Measurements from ENCODE around the gene ALAD.
"Not testable (repeated sequence)": the region's sequence is repeated elsewhere in the genome, so short reads cannot be mapped to it uniquely, and the experiment has no call there.

Gene ALAD

DNA sequence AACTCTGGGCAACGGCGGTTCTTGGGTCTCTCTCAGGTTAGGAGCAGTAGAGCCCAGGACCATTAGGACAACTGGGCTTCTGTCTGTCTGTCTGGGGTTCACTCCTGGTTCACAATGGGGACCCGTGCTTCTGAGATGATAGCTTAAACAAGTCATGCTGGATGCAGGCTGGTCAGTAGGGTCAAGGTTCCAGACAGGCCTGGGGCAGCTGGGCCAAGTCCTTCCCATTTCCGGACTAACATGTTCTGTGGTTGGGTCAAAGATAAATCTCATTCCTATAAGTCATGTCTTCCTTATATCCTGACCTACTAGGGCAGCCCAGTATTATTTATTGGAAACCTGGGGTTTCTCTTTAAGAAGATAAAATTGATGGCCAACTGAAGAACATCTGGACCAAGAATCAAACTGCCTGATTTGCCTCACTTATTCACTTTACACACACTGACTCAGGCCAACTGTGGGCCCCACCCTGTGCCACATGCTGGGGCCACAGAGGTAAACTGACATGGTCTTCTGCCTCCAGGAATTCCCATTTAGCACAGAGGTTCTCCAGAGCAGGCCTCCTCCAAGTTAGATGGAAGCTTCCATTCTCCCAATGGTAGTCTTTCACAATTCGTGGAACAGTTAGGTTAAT is 32.6 kb downstream of the ALAD start:
- no peak for TF ChIP-seq EZH2 (IDR thresholded peaks at IDR 0.05; ENCODE audit: borderline replicate concordance, low read depth, low read length, severe bottlenecking)
- TF ChIP-seq, protein P1, sequence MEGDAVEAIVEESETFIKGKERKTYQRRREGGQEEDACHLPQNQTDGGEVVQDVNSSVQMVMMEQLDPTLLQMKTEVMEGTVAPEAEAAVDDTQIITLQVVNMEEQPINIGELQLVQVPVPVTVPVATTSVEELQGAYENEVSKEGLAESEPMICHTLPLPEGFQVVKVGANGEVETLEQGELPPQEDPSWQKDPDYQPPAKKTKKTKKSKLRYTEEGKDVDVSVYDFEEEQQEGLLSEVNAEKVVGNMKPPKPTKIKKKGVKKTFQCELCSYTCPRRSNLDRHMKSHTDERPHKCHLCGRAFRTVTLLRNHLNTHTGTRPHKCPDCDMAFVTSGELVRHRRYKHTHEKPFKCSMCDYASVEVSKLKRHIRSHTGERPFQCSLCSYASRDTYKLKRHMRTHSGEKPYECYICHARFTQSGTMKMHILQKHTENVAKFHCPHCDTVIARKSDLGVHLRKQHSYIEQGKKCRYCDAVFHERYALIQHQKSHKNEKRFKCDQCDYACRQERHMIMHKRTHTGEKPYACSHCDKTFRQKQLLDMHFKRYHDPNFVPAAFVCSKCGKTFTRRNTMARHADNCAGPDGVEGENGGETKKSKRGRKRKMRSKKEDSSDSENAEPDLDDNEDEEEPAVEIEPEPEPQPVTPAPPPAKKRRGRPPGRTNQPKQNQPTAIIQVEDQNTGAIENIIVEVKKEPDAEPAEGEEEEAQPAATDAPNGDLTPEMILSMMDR (IDR thresholded peaks at IDR 0.05; ENCODE audit: borderline replicate concordance, extremely low read depth, low read length, poor library complexity, severe bottlenecking) = no peak
- H3K4me2 ChIP-seq (ENCODE audit: insufficient read depth, low read length) = no peak overlapping the region

DNA sequence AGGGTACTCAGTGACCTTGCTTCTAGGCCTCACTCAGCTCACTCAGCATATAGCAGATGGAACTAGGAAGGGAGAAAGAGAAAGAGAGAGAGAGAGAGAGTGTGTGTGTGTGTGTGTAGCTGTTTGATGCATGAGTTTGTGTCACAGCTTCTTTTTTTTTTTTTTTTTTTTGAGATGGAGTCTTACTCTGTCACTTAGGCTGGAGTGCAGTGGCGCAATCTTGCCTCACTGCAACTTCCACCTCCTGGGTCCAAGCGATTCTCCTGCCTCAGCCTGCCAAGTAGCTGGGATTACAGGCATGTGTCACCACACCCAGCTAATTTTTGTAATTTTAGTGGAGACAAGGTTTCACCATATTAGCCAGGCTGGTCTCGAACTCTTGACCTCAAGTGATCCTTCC is 35.4 kb downstream of the ALAD start:
- not testable (repeated sequence) for ATAC-seq (ENCODE audit: insufficient read depth, low read depth); H3K4me3 ChIP-seq (ENCODE audit: low read depth in 1 of 2, low read length in 2 of 2); H3K36me3 ChIP-seq (ENCODE audit: insufficient read depth, low read length); H3K27ac ChIP-seq (ENCODE audit: low read length); DNase-seq; H3K4me2 ChIP-seq (ENCODE audit: insufficient read depth, low read length); H3K27me3 ChIP-seq (ENCODE audit: insufficient read depth, low read length, poor library complexity); H3K79me2 ChIP-seq (ENCODE audit: insufficient read depth, low read length); H3K4me1 ChIP-seq (ENCODE audit: insufficient read depth, low read length); H2AFZ ChIP-seq (ENCODE audit: low read depth, low read length); H3K9me3 ChIP-seq (ENCODE audit: insufficient read depth, low read length, severe bottlenecking); H3K9ac ChIP-seq (ENCODE audit: low read depth, low read length); H4K20me1 ChIP-seq (ENCODE audit: insufficient read depth, low read length)

More for the DNA sequence above, 32.6 kb downstream of the ALAD start:
- Histone ChIP-seq H3K4me3 (ENCODE audit: low read depth in 1 of 2, low read length in 2 of 2) (no peak overlapping the region), H3K4me1 (ENCODE audit: insufficient read depth, low read length) (no peaks in the 10 kb centered on the region), H3K27ac (ENCODE audit: low read length) (no peak overlapping the region), H3K27me3 (ENCODE audit: insufficient read depth, low read length, poor library complexity) (no peaks in the 10 kb centered on the region), H3K9ac (ENCODE audit: low read depth, low read length) (no peak overlapping the region), H3K9me3 (ENCODE audit: insufficient read depth, low read length, severe bottlenecking) (no peaks in the 10 kb centered on the region), H3K79me2 (ENCODE audit: insufficient read depth, low read length) (no peaks in the 10 kb centered on the region), H4K20me1 (ENCODE audit: insufficient read depth, low read length) (no peaks in the 10 kb centered on the region), H2AFZ (ENCODE audit: low read depth, low read length) (no peak overlapping the region), H3K36me3 (ENCODE audit: insufficient read depth, low read length) (0 out of 2 replicates have a peak, but pooled peaks cover 2% of the 10 kb centered on the region)
- DNase-seq (no peak), ATAC-seq (ENCODE audit: insufficient read depth, low read depth) (no peak)

DNA sequence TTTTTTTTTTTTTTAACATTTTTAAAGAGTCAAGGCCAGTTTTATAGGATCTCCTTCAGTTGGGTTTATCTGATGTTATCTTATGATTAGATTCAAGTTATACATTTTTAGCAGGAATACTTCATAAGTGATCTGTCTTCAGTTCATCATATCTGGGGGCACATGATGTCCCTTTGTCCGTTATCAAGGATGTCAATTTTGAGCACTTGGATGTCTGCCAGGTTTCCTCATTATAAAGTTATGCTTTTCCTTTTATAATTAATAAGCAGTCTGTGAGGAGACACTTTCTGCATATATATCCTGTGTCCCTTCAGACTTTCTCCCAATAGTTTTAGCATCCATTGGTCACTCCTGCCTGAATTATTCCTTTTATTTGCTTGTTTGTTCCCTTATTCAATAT is 36.1 kb downstream of the ALAD start:
- Histone ChIP-seq H3K27ac (ENCODE audit: low read length) (no peak overlapping the region), H3K79me2 (ENCODE audit: insufficient read depth, low read length) (no peaks in the 10 kb centered on the region), H2AFZ (ENCODE audit: low read depth, low read length) (no peak overlapping the region), H3K36me3 (ENCODE audit: insufficient read depth, low read length) (no peaks in the 10 kb centered on the region), H3K4me2 (ENCODE audit: insufficient read depth, low read length) (no peak overlapping the region), H3K4me1 (ENCODE audit: insufficient read depth, low read length) (no peaks in the 10 kb centered on the region), H3K4me3 (ENCODE audit: low read depth in 1 of 2, low read length in 2 of 2) (no peak overlapping the region), H3K27me3 (ENCODE audit: insufficient read depth, low read length, poor library complexity) (peaks cover 2% of the 10 kb centered on the region), H4K20me1 (ENCODE audit: insufficient read depth, low read length) (no peaks in the 10 kb centered on the region), H3K9me3 (ENCODE audit: insufficient read depth, low read length, severe bottlenecking) (no peaks in the 10 kb centered on the region), H3K9ac (ENCODE audit: low read depth, low read length) (no peak overlapping the region)
- TF ChIP-seq EZH2 (IDR thresholded peaks at IDR 0.05; ENCODE audit: borderline replicate concordance, low read depth, low read length, severe bottlenecking) = no peak
- TF ChIP-seq, protein P1 (IDR thresholded peaks at IDR 0.05; ENCODE audit: borderline replicate concordance, extremely low read depth, low read length, poor library complexity, severe bottlenecking) = no peak
- ATAC-seq (ENCODE audit: insufficient read depth, low read depth) = no peak
- no peak for DNase-seq

GRCh38 chr9:113363336-113363735 is 37.7 kb downstream of the ALAD start:
- ATAC-seq (ENCODE audit: insufficient read depth, low read depth) = no peak
- no peaks in the 10 kb centered on the region for H3K9me3 ChIP-seq (ENCODE audit: insufficient read depth, low read length, severe bottlenecking)
- H3K9ac ChIP-seq (ENCODE audit: low read depth, low read length) = no peak overlapping the region
- H3K79me2 ChIP-seq (ENCODE audit: insufficient read depth, low read length) = no peaks in the 10 kb centered on the region
- no peak for TF ChIP-seq EZH2 (IDR thresholded peaks at IDR 0.05; ENCODE audit: borderline replicate concordance, low read depth, low read length, severe bottlenecking)
- TF ChIP-seq, protein P1 (IDR thresholded peaks at IDR 0.05; ENCODE audit: borderline replicate concordance, extremely low read depth, low read length, poor library complexity, severe bottlenecking) = no peak
- no peak for DNase-seq
- no peaks in the 10 kb centered on the region for H3K4me1 ChIP-seq (ENCODE audit: insufficient read depth, low read length)
- H4K20me1 ChIP-seq (ENCODE audit: insufficient read depth, low read length) = no peaks in the 10 kb centered on the region
- H3K36me3 ChIP-seq (ENCODE audit: insufficient read depth, low read length) = no peaks in the 10 kb centered on the region
- no peak overlapping the region for H3K4me2 ChIP-seq (ENCODE audit: insufficient read depth, low read length)
- no peak overlapping the region for H3K27ac ChIP-seq (ENCODE audit: low read length)
- H2AFZ ChIP-seq (ENCODE audit: low read depth, low read length) = no peak overlapping the region
- H3K27me3 ChIP-seq (ENCODE audit: insufficient read depth, low read length, poor library complexity) = peaks cover 2% of the 10 kb centered on the region
- no peak overlapping the region for H3K4me3 ChIP-seq (ENCODE audit: low read depth in 1 of 2, low read length in 2 of 2)

Measured in DND-41 (cell line).